CD14-positive monocyte (primary cell): ENCODE results near the gene GRIN2C. TPM values are rescaled to one million over a fixed set of nuclear protein-coding genes. Genes with fewer than 3 reads are reported as not detected.

ENCODE experiments used
- DNase-seq, 3 donors: peaks; one replicate each; pipeline ENCODE4 v3.0.0-alpha.2; 2011 to 2022
- H2AFZ ChIP-seq: 2 replicates; pipeline ENCODE4 v1.6.0; 2012; ENCODE audit warnings: mild to moderate bottlenecking, low read depth, low read length, inconsistent platforms; ENCODE audit not compliant: insufficient read depth, poor library complexity, severe bottlenecking
- H3K27ac ChIP-seq, 2 donors: 1 replicate in 1 of 2; 2 replicates in 1 of 2; pipeline ENCODE4 v1.5.1; 2012 to 2013; ENCODE audit warnings: low read length in 2 of 2, control low read depth in 1 of 2, inconsistent platforms in 1 of 2, low read depth in 1 of 2, mild to moderate bottlenecking in 1 of 2
- H3K27me3 ChIP-seq, 2 donors: one replicate each; pipeline versions ENCODE4 v1.6.0 to v1.6.1; 2011 to 2013; ENCODE audit warnings: low read length in 2 of 2; ENCODE audit not compliant: control insufficient read depth in 2 of 2, insufficient read depth in 2 of 2
- H3K36me3 ChIP-seq, 2 donors: replicated peaks in 1 of 2; 1 replicate in 1 of 2; 2 replicates in 1 of 2; pipeline versions ENCODE4 v1.5.1 to v1.6.1; 2012 to 2013; ENCODE audit warnings: low read length in 2 of 2, control low read depth in 1 of 2, inconsistent platforms in 1 of 2, mild to moderate bottlenecking in 1 of 2; ENCODE audit not compliant: insufficient read depth in 2 of 2, control insufficient read depth in 1 of 2
- H3K4me1 ChIP-seq, 2 donors: 1 replicate in 1 of 2; 2 replicates in 1 of 2; pipeline versions ENCODE4 v1.5.1 to v1.6.1; 2012 to 2013; ENCODE audit warnings: low read length in 2 of 2, control low read depth in 1 of 2, inconsistent platforms in 1 of 2, mild to moderate bottlenecking in 1 of 2, moderate library complexity in 1 of 2; ENCODE audit not compliant: insufficient read depth in 2 of 2, control insufficient read depth in 1 of 2
- H3K4me2 ChIP-seq: replicated peaks from 2 replicates; pipeline ENCODE3; 2012; ENCODE audit warnings: low read length, moderate library complexity, mild to moderate bottlenecking; ENCODE audit not compliant: poor library complexity, severe bottlenecking; ENCODE audit errors: extremely low read depth
- H3K4me3 ChIP-seq, 3 experiments: fragments of 200-600 bp in 1 of 3; sonication (generic) in 1 of 3; replicated peaks in 1 of 3; 1 replicate in 2 of 3; 2 replicates in 1 of 3; pipeline ENCODE4 v1.5.1; 2011 to 2013; ENCODE audit warnings: low read length in 3 of 3, mild to moderate bottlenecking in 3 of 3, control low read depth in 2 of 3, low read depth in 2 of 3, inconsistent platforms in 1 of 3, moderate library complexity in 1 of 3
- H3K79me2 ChIP-seq: 2 replicates; pipeline ENCODE4 v1.6.0; 2012; ENCODE audit warnings: mild to moderate bottlenecking, control low read depth, inconsistent platforms, low read length, moderate library complexity; ENCODE audit not compliant: insufficient read depth
- H3K9ac ChIP-seq: 2 replicates; pipeline ENCODE4 v1.6.0; 2017; ENCODE audit warnings: low read length, mild to moderate bottlenecking; ENCODE audit not compliant: insufficient read depth, poor library complexity, severe bottlenecking
- H3K9me3 ChIP-seq, 2 donors: replicated peaks in 1 of 2; 1 replicate in 1 of 2; 2 replicates in 1 of 2; pipeline versions ENCODE4 v1.5.1 to v1.6.1; 2012 to 2013; ENCODE audit warnings: low read length in 2 of 2, control low read depth in 1 of 2; ENCODE audit not compliant: control insufficient read depth in 1 of 2, insufficient read depth in 1 of 2
- H4K20me1 ChIP-seq: 2 replicates; pipeline ENCODE4 v1.6.0; 2012; ENCODE audit warnings: mild to moderate bottlenecking, low read length, control low read depth, moderate library complexity; ENCODE audit not compliant: insufficient read depth
- H3K27ac Mint-ChIP-seq, 7 donors: one replicate each; pipeline ENCODE4 v1.8.0; 2020; ENCODE audit warnings: mild to moderate bottlenecking in 7 of 7, mixed read lengths in 7 of 7, moderate library complexity in 6 of 7, inconsistent platforms in 2 of 7
- H3K27me3 Mint-ChIP-seq, 3 donors: one replicate each; pipeline ENCODE4 v1.8.0; 2021 to 2022; ENCODE audit warnings: low read depth in 3 of 3, mild to moderate bottlenecking in 3 of 3, mixed read lengths in 3 of 3, moderate library complexity in 3 of 3, inconsistent platforms in 1 of 3
- H3K36me3 Mint-ChIP-seq, 2 donors: one replicate each; pipeline ENCODE4 v1.8.0; 2020; ENCODE audit warnings: mixed read lengths in 2 of 2, inconsistent platforms in 1 of 2, mild to moderate bottlenecking in 1 of 2
- H3K4me1 Mint-ChIP-seq: one replicate; pipeline ENCODE4 v1.8.0; 2020; ENCODE audit warnings: mild to moderate bottlenecking, mixed read lengths
- H3K4me3 Mint-ChIP-seq, 2 donors: one replicate each; pipeline ENCODE4 v1.8.0; 2020; ENCODE audit warnings: mild to moderate bottlenecking in 2 of 2, mixed read lengths in 2 of 2, moderate library complexity in 1 of 2
- H3K9me3 Mint-ChIP-seq, 7 donors: one replicate each; pipeline ENCODE4 v1.8.0; 2020 to 2022; ENCODE audit warnings: mixed read lengths in 7 of 7, mild to moderate bottlenecking in 6 of 7, moderate library complexity in 6 of 7, inconsistent platforms in 2 of 7
- whole genome bisulfite sequencing: methylation state at CpG from one replicate; pipeline ENCODE4 v1.1.5; 2013; ENCODE audit warnings: missing lambda C conversion rate; ENCODE audit not compliant: insufficient coverage; 5-methylcytosine and 5-hydroxymethylcytosine counted together
- intact Hi-C, 2 donors: fragments of 100-400 bp; cut with micrococcal nuclease; formaldehyde crosslinking; loops; one replicate each; pipeline versions ENCODE4 v1.15.0 to v1.15.1; 2023
- polyA plus RNA-seq, 3 donors: library from polyadenylated mRNA; depleted of rRNA in 1 of 3; unstranded in 2 of 3; stranded (reverse) in 1 of 3; fragments of 300-500 nt in 2 of 3; fragments of >200 nt in 1 of 3; fragmentation: Illumina TruSeq in 2 of 3; gene quantifications; 1 replicate in 2 of 3; 2 replicates in 1 of 3; pipeline ENCODE4 v1.2.3, GENCODE V29; 2012 to 2021
- TF ChIP-seq, protein P1 (sequence below): fragments of 200-600 bp; IDR thresholded peaks from one replicate; pipeline ENCODE4 v1.8.0; 2022; ENCODE audit warnings: antibody characterized with exemption, mild to moderate bottlenecking

Gene GRIN2C
- polyA plus RNA-seq, 3 donors = 0.04 TPM; not detected in 2

DNA sequence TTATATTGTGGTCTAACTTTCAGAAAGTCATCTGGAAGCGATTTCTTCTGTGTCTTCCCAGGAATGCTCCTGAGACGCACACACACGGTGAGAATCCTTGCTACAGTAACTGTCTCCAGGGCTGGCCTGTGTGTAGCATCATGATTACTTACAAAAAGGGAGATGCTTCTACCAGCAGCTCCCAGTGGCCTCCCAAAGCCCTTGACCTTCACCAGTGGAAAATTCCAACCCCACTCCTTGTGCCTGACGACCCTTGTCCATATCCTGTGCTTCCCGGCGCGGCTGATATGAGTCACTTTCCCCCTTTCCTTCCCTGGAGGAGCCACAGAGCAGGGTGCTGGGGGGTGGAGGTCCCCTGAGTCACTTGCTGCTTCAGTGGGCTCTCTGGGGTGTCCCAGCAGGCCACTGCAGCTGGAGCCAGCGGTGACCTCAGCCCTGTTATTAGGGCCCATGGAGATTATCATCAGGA, 61.4 kb downstream of the GRIN2C start:
- no peak overlapping the region for H3K4me3 ChIP-seq
- H3K36me3 ChIP-seq = peaks cover 94 to 100% of the 10 kb centered on the region in 2 donors
- H3K27me3 ChIP-seq = no peaks in the 10 kb centered on the region
- no peak overlapping the region for H3K4me2 ChIP-seq
- H4K20me1 ChIP-seq = peaks cover 39% of the 10 kb centered on the region
- no peaks in the 10 kb centered on the region for H3K4me1 ChIP-seq
- DNase-seq = no peak
- H3K9me3 Mint-ChIP-seq = no peaks in the 10 kb centered on the region
- no peak overlapping the region for H3K9ac ChIP-seq
- H3K27ac ChIP-seq = no peak overlapping the region
- no peak overlapping the region for H2AFZ ChIP-seq
- no CpG with 5 or more reads among the region's 8 CpGs for WGBS
- H3K79me2 ChIP-seq = no peaks in the 10 kb centered on the region
- no peak overlapping the region for H3K27ac Mint-ChIP-seq
- H3K9me3 ChIP-seq = no peaks in the 10 kb centered on the region
- no peaks in the 10 kb centered on the region for H3K4me1 Mint-ChIP-seq
- H3K36me3 Mint-ChIP-seq = peaks cover 95 to 99% of the 10 kb centered on the region in 2 donors
- H3K27me3 Mint-ChIP-seq = peaks cover 0 to 2% (median 0%) of the 10 kb centered on the region in 3 donors
- no peak overlapping the region for H3K4me3 Mint-ChIP-seq
- TF ChIP-seq, protein P1, sequence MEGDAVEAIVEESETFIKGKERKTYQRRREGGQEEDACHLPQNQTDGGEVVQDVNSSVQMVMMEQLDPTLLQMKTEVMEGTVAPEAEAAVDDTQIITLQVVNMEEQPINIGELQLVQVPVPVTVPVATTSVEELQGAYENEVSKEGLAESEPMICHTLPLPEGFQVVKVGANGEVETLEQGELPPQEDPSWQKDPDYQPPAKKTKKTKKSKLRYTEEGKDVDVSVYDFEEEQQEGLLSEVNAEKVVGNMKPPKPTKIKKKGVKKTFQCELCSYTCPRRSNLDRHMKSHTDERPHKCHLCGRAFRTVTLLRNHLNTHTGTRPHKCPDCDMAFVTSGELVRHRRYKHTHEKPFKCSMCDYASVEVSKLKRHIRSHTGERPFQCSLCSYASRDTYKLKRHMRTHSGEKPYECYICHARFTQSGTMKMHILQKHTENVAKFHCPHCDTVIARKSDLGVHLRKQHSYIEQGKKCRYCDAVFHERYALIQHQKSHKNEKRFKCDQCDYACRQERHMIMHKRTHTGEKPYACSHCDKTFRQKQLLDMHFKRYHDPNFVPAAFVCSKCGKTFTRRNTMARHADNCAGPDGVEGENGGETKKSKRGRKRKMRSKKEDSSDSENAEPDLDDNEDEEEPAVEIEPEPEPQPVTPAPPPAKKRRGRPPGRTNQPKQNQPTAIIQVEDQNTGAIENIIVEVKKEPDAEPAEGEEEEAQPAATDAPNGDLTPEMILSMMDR = no peak
- intact Hi-C loops = no loop called here

DNA sequence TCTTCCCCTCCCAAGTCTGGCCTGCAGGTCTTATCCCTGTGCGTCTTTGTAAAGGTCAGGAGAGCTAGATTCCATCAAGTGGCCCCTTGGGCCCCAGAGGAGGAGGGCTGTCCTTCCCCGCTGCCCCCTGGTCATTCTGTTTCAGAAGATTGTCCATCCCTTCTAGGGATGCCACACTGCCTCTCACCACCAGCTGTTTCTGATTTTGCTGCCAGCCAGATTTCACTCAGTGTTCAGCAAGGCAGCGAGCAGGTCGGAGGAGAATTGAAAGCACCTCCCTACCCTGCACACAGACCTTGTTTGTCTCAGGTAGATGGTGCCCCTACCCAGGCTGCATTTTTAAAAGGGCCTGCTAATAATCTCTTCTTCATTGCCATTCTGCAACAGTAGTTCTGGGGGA, 61.9 kb downstream of the GRIN2C start:
- Mint-ChIP-seq H3K4me3 (no peak overlapping the region), H3K27ac (no peak overlapping the region)

More for the DNA sequence above, 61.9 kb downstream of the GRIN2C start:
- Histone ChIP-seq H3K9me3 (no peaks in the 10 kb centered on the region), H3K4me1 (no peaks in the 10 kb centered on the region), H3K9ac (no peak overlapping the region), H3K4me2 (no peak overlapping the region), H2AFZ (no peak overlapping the region), H3K27me3 (no peaks in the 10 kb centered on the region), H4K20me1 (peaks cover 39% of the 10 kb centered on the region), H3K4me3 (no peak overlapping the region), H3K27ac (no peak overlapping the region), H3K79me2 (no peaks in the 10 kb centered on the region), H3K36me3 (peaks cover 94 to 100% of the 10 kb centered on the region in 2 donors)
- no peaks in the 10 kb centered on the region for H3K4me1 Mint-ChIP-seq
- TF ChIP-seq, protein P1 = no peak
- 97% methylated on average over 4 of the region's 4 CpGs for WGBS
- peaks cover 0 to 2% (median 0%) of the 10 kb centered on the region in 7 donors for H3K9me3 Mint-ChIP-seq
- peaks cover 95 to 99% of the 10 kb centered on the region in 2 donors for H3K36me3 Mint-ChIP-seq
- H3K27me3 Mint-ChIP-seq = peaks cover 0 to 2% (median 0%) of the 10 kb centered on the region in 3 donors
- DNase-seq = no peak
- intact Hi-C loops = no loop called here
